Measurements from ENCODE around the gene TFAP2B.

GRCh38 chr6:50890579-50890978 is 71.9 kb downstream of the TFAP2B start:
- TF ChIP-seq GATA2 (IDR thresholded peaks at IDR 0.05; ENCODE audit: low read depth, low read length) (no peak), GATA3 (IDR thresholded peaks at IDR 0.05; ENCODE audit: low read depth, low read length) (no peak)
